SIG-M5 (cell line): Measurements from ENCODE around the gene KLLN.
A peak's percentile ranks its signal among the peaks of the same experiment; 100 is the strongest.
"Not testable (repeated sequence)": the region's sequence is repeated elsewhere in the genome, so short reads cannot be mapped to it uniquely, and the experiment has no call there.

Experiments
- DNase-seq: peaks from one replicate; lab custom pipeline; 2025; lab: John Stamatoyannopoulos, UW

The KLLN gene

DNA sequence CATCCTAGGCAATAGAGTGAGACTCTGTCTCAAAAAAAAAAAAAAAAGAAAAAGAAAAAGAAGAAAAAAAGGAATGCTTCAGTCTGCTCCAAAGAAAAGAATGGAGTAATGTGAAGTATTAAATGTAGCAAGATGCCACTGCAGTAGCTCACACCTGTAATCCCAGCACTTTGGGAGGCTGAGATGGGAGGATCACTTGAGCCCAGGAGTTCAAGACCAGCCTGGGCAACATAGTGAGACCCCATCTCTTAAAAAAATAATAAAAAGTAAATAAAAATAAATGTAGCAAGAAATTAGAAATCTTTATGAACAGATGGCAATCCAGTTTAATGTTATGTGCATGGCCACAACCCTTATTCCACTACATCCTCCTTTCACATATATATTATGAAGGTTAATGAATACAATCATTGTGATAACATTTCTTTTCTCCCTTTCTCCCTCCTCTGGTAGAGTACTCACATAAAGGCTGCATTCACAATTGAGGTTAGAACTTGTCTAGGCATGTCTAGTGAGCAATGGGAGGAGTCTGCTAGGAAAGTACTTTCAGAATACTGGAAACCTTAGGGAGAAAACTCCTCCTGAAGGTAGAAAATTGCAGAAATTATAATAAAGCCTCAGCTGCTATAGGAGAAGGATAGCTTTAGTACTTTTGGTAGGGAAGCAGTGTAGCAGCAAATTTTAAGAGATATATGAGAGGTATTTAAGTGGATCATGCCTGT is 20.4 kb downstream of the KLLN start:
- no peak for DNase-seq

DNA sequence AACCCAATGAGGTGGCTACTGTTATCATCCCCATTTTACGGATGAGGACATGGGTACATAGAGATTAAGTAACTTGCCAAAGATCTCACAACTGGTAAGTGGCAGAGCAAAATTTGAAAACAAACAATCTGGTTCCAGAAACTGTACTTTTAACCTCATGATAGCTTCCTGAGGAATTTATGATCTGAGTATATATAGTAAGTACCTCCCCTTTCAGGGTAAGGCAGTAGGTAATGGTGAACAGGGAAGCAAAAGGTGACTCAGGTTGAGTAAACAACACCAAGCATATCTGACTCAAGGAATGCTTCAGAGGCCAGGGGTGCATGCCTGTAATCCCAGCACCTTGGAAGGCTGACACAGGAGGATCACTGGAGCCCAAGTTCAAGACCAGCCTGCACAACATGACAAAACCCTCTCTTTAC is 21.1 kb downstream of the KLLN start:
- no peak for DNase-seq

- DNase-seq = no peak
These were observed 22.1 kb downstream of the KLLN start for GRCh38 chr10:87841186-87841585.

- DNase-seq = no peak
These were observed 24.7 kb downstream of the KLLN start for GRCh38 chr10:87838650-87839049.

GRCh38 chr10:87837445-87837844 is 25.9 kb downstream of the KLLN start:
- DNase-seq = peak; percentile 5

DNA sequence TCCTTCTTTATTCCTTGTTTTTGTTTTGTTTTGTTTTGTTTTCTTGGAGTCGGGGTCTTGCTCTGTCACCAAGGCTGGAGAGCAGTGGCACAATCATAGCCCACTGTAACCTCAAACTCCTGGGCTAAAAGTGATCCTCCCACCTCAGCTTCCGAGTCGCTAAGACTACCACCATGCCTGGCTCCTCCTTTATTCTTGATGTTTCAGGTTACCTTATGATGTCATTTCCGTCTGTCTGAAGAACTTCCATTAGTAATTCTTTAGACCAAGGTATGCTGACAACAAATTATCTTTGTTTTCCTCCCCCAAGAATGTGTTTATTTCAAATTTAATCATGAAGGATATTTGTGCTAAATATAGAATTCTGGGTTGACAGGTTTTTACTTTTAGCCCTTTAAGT is 27.2 kb downstream of the KLLN start:
- no peak for DNase-seq

GRCh38 chr10:87829986-87830729 is 33.2 kb downstream of the KLLN start:
- DNase-seq = no peak

GRCh38 chr10:87829051-87829450 is 34.3 kb downstream of the KLLN start:
- DNase-seq = not testable (repeated sequence)

GRCh38 chr10:87827681-87828080 is 35.7 kb downstream of the KLLN start:
- DNase-seq = no peak

GRCh38 chr10:87826653-87827052 is 36.7 kb downstream of the KLLN start:
- DNase-seq = no peak

- no peak for DNase-seq
These were observed 44.1 kb downstream of the KLLN start for GRCh38 chr10:87819289-87819585.

GRCh38 chr10:87818505-87819288 is 44.6 kb downstream of the KLLN start:
- no peak for DNase-seq

DNA sequence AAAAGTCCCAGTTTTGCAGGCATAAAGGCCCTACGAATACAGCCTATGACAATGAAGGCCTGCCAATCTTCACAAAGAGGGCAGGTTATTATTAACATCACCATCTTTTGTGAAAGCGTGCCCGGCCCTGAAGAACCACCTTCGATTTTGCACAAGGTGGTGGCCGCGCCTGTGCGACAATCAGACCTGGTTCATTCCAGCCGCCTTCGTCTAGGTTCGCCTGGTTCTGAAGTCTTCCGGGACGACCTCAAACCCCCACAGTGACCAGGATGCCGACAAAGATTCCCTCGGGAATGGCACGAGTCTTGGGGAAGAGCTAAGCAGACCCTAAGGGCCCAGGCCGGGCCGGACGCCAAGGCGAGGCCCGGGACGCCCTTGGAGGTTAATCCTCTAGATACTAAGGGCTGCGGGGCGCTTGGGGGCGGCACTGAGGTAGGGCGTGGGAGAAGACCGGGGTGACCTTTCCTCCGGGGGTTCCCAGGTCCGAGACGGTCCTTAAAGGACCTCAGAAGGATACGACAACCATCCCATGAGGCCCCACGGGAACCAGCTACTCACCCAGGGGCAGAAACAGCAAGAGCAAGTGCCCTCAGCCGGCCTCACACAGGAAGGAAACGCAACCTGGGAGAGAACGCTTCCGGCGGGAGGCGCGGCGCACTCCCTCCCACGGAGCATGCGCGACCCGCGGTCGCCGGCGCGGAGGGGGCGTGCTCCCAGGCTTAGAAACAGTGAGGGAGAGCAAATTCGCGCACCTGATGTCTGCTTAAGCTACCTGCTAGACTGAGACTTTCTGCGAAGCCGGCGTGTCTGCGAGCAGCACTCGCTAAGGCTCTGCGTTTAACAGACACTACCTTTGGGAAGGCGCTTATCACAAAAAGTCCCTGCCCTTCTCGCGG is 45.5 kb downstream of the KLLN start, which contains the start of gene ATAD1:
Gene ATAD1 (minus strand): TSS at position 618 of the 896 bp plus-strand sequence. CDS start 3,627 bp downstream, outside the sequence.
- no peak for DNase-seq

- no peak for DNase-seq
These were observed 46.3 kb downstream of the KLLN start for GRCh38 chr10:87816898-87817608.

DNA sequence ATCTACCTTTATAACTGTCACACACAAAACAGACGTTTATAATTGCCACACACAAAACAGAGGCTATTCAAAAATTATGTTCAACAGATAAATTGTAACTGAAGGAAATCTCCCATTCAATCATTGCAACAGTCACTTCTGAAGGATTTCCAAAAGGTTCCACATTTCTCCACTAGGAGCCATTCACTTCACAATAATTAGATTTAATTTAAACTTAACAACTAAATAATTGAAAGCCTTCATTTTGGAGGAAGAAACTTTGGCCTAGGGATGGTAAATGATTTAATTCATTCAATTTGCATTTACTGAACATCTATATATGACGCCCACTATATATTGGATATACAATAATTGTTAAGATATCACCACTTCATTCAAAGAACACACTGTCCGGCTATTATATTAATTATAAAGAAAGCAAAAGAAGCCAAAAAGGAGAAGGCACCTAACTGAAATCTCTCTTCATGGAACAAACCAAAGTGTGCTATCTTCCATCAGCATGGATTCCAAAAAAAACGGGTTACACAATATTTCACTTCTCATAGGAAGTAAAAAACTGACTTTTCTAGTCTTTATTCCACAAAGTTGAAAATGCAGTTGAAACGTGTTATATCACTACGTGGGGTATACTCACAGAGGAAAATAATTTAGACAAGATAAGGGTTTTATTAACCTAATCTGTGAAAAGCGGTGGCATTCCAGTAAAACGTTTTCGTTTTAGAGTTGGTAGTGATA is 47.0 kb downstream of the KLLN start:
- no peak for DNase-seq
